H9 (cell line): ENCODE data around the gene ATF6. TPM values are rescaled to one million over a fixed set of nuclear protein-coding genes. Genes with fewer than 3 reads are reported as not detected.

Experiments
- DNase-seq: peaks from one replicate; pipeline ENCODE4 v3.0.0-alpha.2; 2017
- H2AFZ ChIP-seq: one replicate; pipeline ENCODE4 v1.6.1; 2013; ENCODE audit warnings: mild to moderate bottlenecking, low read length, control low read depth, moderate library complexity
- H2AK5ac ChIP-seq: 2 replicates; pipeline ENCODE4 v1.6.1; 2013; ENCODE audit warnings: low read length, control low read depth, mixed read lengths; ENCODE audit not compliant: insufficient read length
- H2BK120ac ChIP-seq: one replicate; pipeline ENCODE4 v1.6.1; 2013; ENCODE audit warnings: low read depth, mild to moderate bottlenecking, low read length, control low read depth, inconsistent platforms; ENCODE audit not compliant: poor library complexity, severe bottlenecking
- H2BK12ac ChIP-seq: 2 replicates; pipeline ENCODE4 v1.6.1; 2013; ENCODE audit warnings: low read length, control low read depth, mixed read lengths, low read depth; ENCODE audit not compliant: insufficient read length
- H2BK15ac ChIP-seq: 2 replicates; pipeline ENCODE4 v1.6.1; 2013; ENCODE audit warnings: low read depth, low read length, control low read depth
- H2BK20ac ChIP-seq: one replicate; pipeline ENCODE4 v1.6.1; 2013; ENCODE audit warnings: low read depth, mild to moderate bottlenecking, low read length, control low read depth, inconsistent platforms; ENCODE audit not compliant: poor library complexity, severe bottlenecking
- H2BK5ac ChIP-seq: 2 replicates; pipeline ENCODE4 v1.6.1; 2013; ENCODE audit warnings: low read length, control low read depth, mixed read lengths; ENCODE audit not compliant: insufficient read length
- H3K14ac ChIP-seq: 2 replicates; pipeline ENCODE4 v1.6.1; 2013; ENCODE audit warnings: low read length, control low read depth; ENCODE audit not compliant: insufficient read depth
- H3K18ac ChIP-seq: 2 replicates; pipeline ENCODE4 v1.6.1; 2013; ENCODE audit warnings: low read depth, mild to moderate bottlenecking, mixed read lengths, low read length, control low read depth; ENCODE audit not compliant: insufficient read length
- H3K23ac ChIP-seq: 2 replicates; pipeline ENCODE4 v1.6.1; 2013; ENCODE audit warnings: low read length, control low read depth, mixed read lengths, low read depth; ENCODE audit not compliant: insufficient read length
- H3K23me2 ChIP-seq: 2 replicates; pipeline ENCODE4 v1.6.1; 2013; ENCODE audit warnings: low read depth, mild to moderate bottlenecking, mixed read lengths, low read length, control low read depth; ENCODE audit not compliant: insufficient read length, poor library complexity, severe bottlenecking
- H3K27ac ChIP-seq: 2 replicates; pipeline ENCODE4 v1.5.1; 2013; ENCODE audit warnings: low read length, control low read depth, mixed read lengths, low read depth; ENCODE audit not compliant: insufficient read length
- H3K27me3 ChIP-seq: 2 replicates; pipeline ENCODE4 v1.6.1; 2013; ENCODE audit warnings: low read length, control low read depth, inconsistent platforms; ENCODE audit not compliant: insufficient read depth
- H3K4ac ChIP-seq: 2 replicates; pipeline ENCODE4 v1.6.1; 2013; ENCODE audit warnings: low read depth, mild to moderate bottlenecking, control low read depth, inconsistent platforms, low read length, moderate library complexity
- H3K4me1 ChIP-seq: 2 replicates; pipeline ENCODE4 v1.6.1; 2013; ENCODE audit warnings: low read length, control low read depth, inconsistent platforms; ENCODE audit not compliant: insufficient read depth
- H3K4me2 ChIP-seq: 2 replicates; pipeline ENCODE4 v1.6.1; 2013; ENCODE audit warnings: low read length, control low read depth, mixed read lengths; ENCODE audit not compliant: insufficient read length, insufficient read depth
- H3K56ac ChIP-seq: 2 replicates; pipeline ENCODE4 v1.6.1; 2013; ENCODE audit warnings: low read depth, mild to moderate bottlenecking, mixed read lengths, low read length, control low read depth; ENCODE audit not compliant: insufficient read length
- H3K79me1 ChIP-seq: 2 replicates; pipeline ENCODE4 v1.6.1; 2013; ENCODE audit warnings: low read depth, mild to moderate bottlenecking, moderate library complexity, low read length, control low read depth, inconsistent platforms; ENCODE audit not compliant: insufficient read depth, poor library complexity, severe bottlenecking
- H3K79me2 ChIP-seq: 2 replicates; pipeline ENCODE4 v1.6.1; 2013; ENCODE audit warnings: low read length, control low read depth, inconsistent platforms; ENCODE audit not compliant: insufficient read depth
- H3K9ac ChIP-seq: 2 replicates; pipeline ENCODE4 v1.6.1; 2013; ENCODE audit warnings: low read length, control low read depth, mixed read lengths; ENCODE audit not compliant: insufficient read length; ENCODE audit errors: extremely low read depth
- H3K9me3 ChIP-seq: one replicate; pipeline ENCODE4 v1.6.1; 2013; ENCODE audit warnings: low read depth, low read length, inconsistent platforms; ENCODE audit not compliant: control insufficient read depth
- H3T11ph ChIP-seq: one replicate; pipeline ENCODE4 v1.6.1; 2013; ENCODE audit warnings: mild to moderate bottlenecking, low read length, control low read depth, inconsistent platforms
- H4K20me1 ChIP-seq: one replicate; pipeline ENCODE4 v1.6.1; 2013; ENCODE audit not compliant: control insufficient read depth, insufficient read length, insufficient read depth
- H4K5ac ChIP-seq: 2 replicates; pipeline ENCODE4 v1.6.1; 2013; ENCODE audit warnings: low read depth, mild to moderate bottlenecking, mixed read lengths, low read length, control low read depth; ENCODE audit not compliant: insufficient read length
- H4K8ac ChIP-seq: replicated peaks from 2 replicates; pipeline ENCODE4 v1.6.1; 2013; ENCODE audit warnings: low read length, control low read depth, mixed read lengths, low read depth; ENCODE audit not compliant: insufficient read length
- H4K91ac ChIP-seq: 2 replicates; pipeline ENCODE4 v1.6.1; 2013; ENCODE audit warnings: low read depth, mild to moderate bottlenecking, moderate library complexity, mixed read lengths, low read length, control low read depth; ENCODE audit not compliant: insufficient read length
- H3K27ac Mint-ChIP-seq, 3 experiments: 2 replicates in 2 of 3; 3 replicates in 1 of 3; pipeline ENCODE4 v1.8.0; 2020 to 2021; ENCODE audit warnings: mixed read lengths in 3 of 3, mild to moderate bottlenecking in 1 of 3, moderate library complexity in 1 of 3
- H3K27me3 Mint-ChIP-seq: 2 replicates; pipeline ENCODE4 v1.8.0; 2021; ENCODE audit warnings: low read depth, mild to moderate bottlenecking, moderate library complexity, mixed read lengths
- H3K36me3 Mint-ChIP-seq, 3 experiments: 2 replicates in 2 of 3; 3 replicates in 1 of 3; pipeline ENCODE4 v1.8.0; 2020 to 2021; ENCODE audit warnings: low read depth in 3 of 3, mixed read lengths in 3 of 3; ENCODE audit not compliant: insufficient read depth in 1 of 3
- H3K4me1 Mint-ChIP-seq, 2 experiments: 2 replicates each; pipeline ENCODE4 v1.8.0; 2020; ENCODE audit warnings: mixed read lengths in 2 of 2
- H3K4me3 Mint-ChIP-seq, 2 experiments: 2 replicates in 1 of 2; 3 replicates in 1 of 2; pipeline ENCODE4 v1.8.0; 2020 to 2021; ENCODE audit warnings: mild to moderate bottlenecking in 2 of 2, mixed read lengths in 2 of 2, moderate library complexity in 1 of 2
- H3K9me3 Mint-ChIP-seq, 2 experiments: 2 replicates in 1 of 2; 3 replicates in 1 of 2; pipeline ENCODE4 v1.8.0; 2020; ENCODE audit warnings: mild to moderate bottlenecking in 2 of 2, mixed read lengths in 2 of 2, moderate library complexity in 1 of 2
- WGBS: extraction: QIAGEN DNeasy Blood & Tissue Kit; methylation state at CpG from one replicate; pipeline ENCODE4 v1.1.7; 2013; ENCODE audit warnings: missing lambda C conversion rate, low lambda C conversion rate, mixed read lengths; ENCODE audit not compliant: insufficient read length; ENCODE audit errors: extremely low coverage; 5-methylcytosine and 5-hydroxymethylcytosine counted together
- total RNA-seq: library from RNA; stranded (reverse); gene quantifications from 2 replicates; pipeline ENCODE4 v1.2.1, GENCODE V29; 2021
- TF ChIP-seq, protein P1 (sequence below): fragments of 200-600 bp; sonication (generic); conservative IDR thresholded peaks from 3 replicates; pipeline ENCODE4 v1.8.0; 2021; ENCODE audit warnings: antibody characterized with exemption, mild to moderate bottlenecking

ATF6 gene
- total RNA-seq, 1 experiment from 2014 or later = 11.2 TPM

GRCh38 chr1:161721738-161722343 is 44.3 kb upstream of the ATF6 start:
- H2AK5ac ChIP-seq = no peak overlapping the region
- H3K79me1 ChIP-seq = no peaks in the 10 kb centered on the region
- Mint-ChIP-seq H3K9me3 (no peaks in the 10 kb centered on the region; a peak in 1 of 5 replicates), H3K4me3 (no peak overlapping the region; a peak in 1 of 5 replicates), H3K4me1 (peaks cover 5 to 9% of the 10 kb centered on the region in 2 experiments), H3K27ac (no peak overlapping the region), H3K27me3 (peaks cover 60% of the 10 kb centered on the region), H3K36me3 (peaks cover 0 to 2% (median 0%) of the 10 kb centered on the region in 3 experiments; a peak in 2 of 7 replicates)
- H4K8ac ChIP-seq = no peak overlapping the region
- no peak overlapping the region for H2BK5ac ChIP-seq
- no peak overlapping the region for H2AFZ ChIP-seq
- H4K91ac ChIP-seq = no peak overlapping the region
- TF ChIP-seq, protein P1, sequence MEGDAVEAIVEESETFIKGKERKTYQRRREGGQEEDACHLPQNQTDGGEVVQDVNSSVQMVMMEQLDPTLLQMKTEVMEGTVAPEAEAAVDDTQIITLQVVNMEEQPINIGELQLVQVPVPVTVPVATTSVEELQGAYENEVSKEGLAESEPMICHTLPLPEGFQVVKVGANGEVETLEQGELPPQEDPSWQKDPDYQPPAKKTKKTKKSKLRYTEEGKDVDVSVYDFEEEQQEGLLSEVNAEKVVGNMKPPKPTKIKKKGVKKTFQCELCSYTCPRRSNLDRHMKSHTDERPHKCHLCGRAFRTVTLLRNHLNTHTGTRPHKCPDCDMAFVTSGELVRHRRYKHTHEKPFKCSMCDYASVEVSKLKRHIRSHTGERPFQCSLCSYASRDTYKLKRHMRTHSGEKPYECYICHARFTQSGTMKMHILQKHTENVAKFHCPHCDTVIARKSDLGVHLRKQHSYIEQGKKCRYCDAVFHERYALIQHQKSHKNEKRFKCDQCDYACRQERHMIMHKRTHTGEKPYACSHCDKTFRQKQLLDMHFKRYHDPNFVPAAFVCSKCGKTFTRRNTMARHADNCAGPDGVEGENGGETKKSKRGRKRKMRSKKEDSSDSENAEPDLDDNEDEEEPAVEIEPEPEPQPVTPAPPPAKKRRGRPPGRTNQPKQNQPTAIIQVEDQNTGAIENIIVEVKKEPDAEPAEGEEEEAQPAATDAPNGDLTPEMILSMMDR = no peak
- H2BK120ac ChIP-seq = no peak overlapping the region
- no peak overlapping the region for H3K23ac ChIP-seq
- no peak overlapping the region for H3K9ac ChIP-seq
- H3K79me2 ChIP-seq = no peaks in the 10 kb centered on the region
- H3K4ac ChIP-seq = no peak overlapping the region
- no peak overlapping the region for H4K5ac ChIP-seq
- H3K9me3 ChIP-seq = no peaks in the 10 kb centered on the region
- no peak overlapping the region for H3K4me2 ChIP-seq
- no peak overlapping the region for H3K14ac ChIP-seq
- H3K4me1 ChIP-seq = no peaks in the 10 kb centered on the region
- no peaks in the 10 kb centered on the region for H4K20me1 ChIP-seq
- H2BK20ac ChIP-seq = no peak overlapping the region
- no peak overlapping the region for H2BK15ac ChIP-seq
- peaks cover 9% of the 10 kb centered on the region for H3K23me2 ChIP-seq
- H2BK12ac ChIP-seq = no peak overlapping the region
- DNase-seq = no peak
- no peak overlapping the region for H3K27ac ChIP-seq
- WGBS = no CpG with 5 or more reads among the region's 8 CpGs
- H3T11ph ChIP-seq = no peak overlapping the region
- H3K56ac ChIP-seq = no peak overlapping the region
- H3K18ac ChIP-seq = no peak overlapping the region
- H3K27me3 ChIP-seq = peaks cover 14% of the 10 kb centered on the region; the same call in 1 of the 2 replicates
